Activated CD4-positive, alpha-beta T cell treated with anti-CD3 and anti-CD28 coated beads for 36 hours (primary cell): Measurements from ENCODE around the gene CYLC2. TPM values are rescaled to one million over a fixed set of nuclear protein-coding genes. Genes with fewer than 3 reads are reported as not detected.

Experiments used
- ATAC-seq: fragments of 200-7000 bp; cut with Tn5 transposase; one replicate; pipeline ENCODE4 v1.10.0; 2021; ENCODE audit warnings: mild to moderate bottlenecking, moderate library complexity
- CTCF ChIA-PET: fragments of 350-600 bp; sonication (Branson Sonifier 250); formaldehyde crosslinking; loops from one replicate; lab custom pipeline; 2021; ENCODE audit warnings: antibody characterized with exemption; lab: Charles Lee
- POLR2A ChIA-PET: fragments of 350-600 bp; sonication (Branson Sonifier 250); formaldehyde crosslinking; loops from one replicate; lab custom pipeline; 2021; ENCODE audit warnings: antibody characterized with exemption, inconsistent platforms; lab: Charles Lee
- DNase-seq: peaks from one replicate; pipeline ENCODE4 v3.0.0-alpha.2; 2020
- H3K27ac Mint-ChIP-seq: one replicate; pipeline ENCODE4 v1.8.0; 2021; ENCODE audit warnings: mixed read lengths
- H3K27me3 Mint-ChIP-seq: one replicate; pipeline ENCODE4 v1.8.0; 2021; ENCODE audit warnings: mixed read lengths
- H3K36me3 Mint-ChIP-seq: one replicate; pipeline ENCODE4 v1.8.0; 2021; ENCODE audit warnings: low read depth, mixed read lengths
- H3K4me1 Mint-ChIP-seq: one replicate; pipeline ENCODE4 v1.8.0; 2021; ENCODE audit warnings: mixed read lengths
- H3K4me3 Mint-ChIP-seq: one replicate; pipeline ENCODE4 v1.8.0; 2021; ENCODE audit warnings: mild to moderate bottlenecking, moderate library complexity, mixed read lengths
- H3K9me3 Mint-ChIP-seq: one replicate; pipeline ENCODE4 v1.8.0; 2021; ENCODE audit warnings: low read depth, mixed read lengths
- intact Hi-C, 2 experiments: fragments of 100-400 bp; cut with DNase I in 1 of 2; cut with micrococcal nuclease in 1 of 2; formaldehyde crosslinking; loops; one replicate each; pipeline versions ENCODE4 v1.14.2 to v1.15.1; 2022 to 2024; cut with DNase I, micrococcal nuclease
- total RNA-seq, 2 experiments: library from RNA; stranded (reverse); gene quantifications; one replicate each; pipeline ENCODE4 v1.2.3, GENCODE V29; 2021

The CYLC2 gene, protein sequence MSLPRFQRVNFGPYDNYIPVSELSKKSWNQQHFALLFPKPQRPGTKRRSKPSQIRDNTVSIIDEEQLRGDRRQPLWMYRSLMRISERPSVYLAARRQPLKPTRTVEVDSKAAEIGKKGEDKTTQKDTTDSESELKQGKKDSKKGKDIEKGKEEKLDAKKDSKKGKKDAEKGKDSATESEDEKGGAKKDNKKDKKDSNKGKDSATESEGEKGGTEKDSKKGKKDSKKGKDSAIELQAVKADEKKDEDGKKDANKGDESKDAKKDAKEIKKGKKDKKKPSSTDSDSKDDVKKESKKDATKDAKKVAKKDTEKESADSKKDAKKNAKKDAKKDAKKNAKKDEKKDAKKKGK
- not detected for total RNA-seq

DNA sequence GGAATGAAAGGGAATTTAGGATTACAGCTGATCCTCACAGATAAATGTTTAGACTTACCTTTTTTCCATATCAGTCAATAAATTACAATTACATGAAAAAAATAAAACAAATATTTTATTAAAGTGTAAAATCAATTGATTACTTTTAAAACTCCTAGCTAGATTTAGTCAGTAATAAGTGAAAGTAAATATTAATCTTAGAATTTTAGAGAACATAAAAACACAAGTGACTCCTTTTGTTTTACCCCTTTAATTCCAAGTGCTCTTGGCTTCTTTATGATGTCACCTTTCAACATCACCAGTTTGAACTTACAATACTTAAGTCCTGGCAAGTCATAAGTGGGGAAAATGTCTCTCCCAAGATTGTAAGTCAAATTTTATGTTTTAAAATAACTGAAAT is at the start of gene CYLC2:
Gene CYLC2, plus strand, starts transcription at position 301 of the 400 bp plus-strand sequence. Its CDS starts 48 bp downstream, at position 349.
- Mint-ChIP-seq H3K9me3 (no peaks in the 10 kb centered on the region), H3K4me3 (no peak within 1 kb of the TSS), H3K4me1 (no peaks in the 10 kb centered on the region), H3K27me3 (no peaks in the 10 kb centered on the region), H3K27ac (no peak within 1 kb of the TSS), H3K36me3 (no peaks in the 10 kb centered on the region)
- ChIA-PET POLR2A (no interaction called here), CTCF (interaction anchor here (1.2 kb wide), 1 partner anchor 14 kb away, joined by 3 read pairs; no protein-coding TSS in a partner anchor)
- intact Hi-C loops: no loop called here
- ATAC-seq: no peak
- DNase-seq: no peak

DNA sequence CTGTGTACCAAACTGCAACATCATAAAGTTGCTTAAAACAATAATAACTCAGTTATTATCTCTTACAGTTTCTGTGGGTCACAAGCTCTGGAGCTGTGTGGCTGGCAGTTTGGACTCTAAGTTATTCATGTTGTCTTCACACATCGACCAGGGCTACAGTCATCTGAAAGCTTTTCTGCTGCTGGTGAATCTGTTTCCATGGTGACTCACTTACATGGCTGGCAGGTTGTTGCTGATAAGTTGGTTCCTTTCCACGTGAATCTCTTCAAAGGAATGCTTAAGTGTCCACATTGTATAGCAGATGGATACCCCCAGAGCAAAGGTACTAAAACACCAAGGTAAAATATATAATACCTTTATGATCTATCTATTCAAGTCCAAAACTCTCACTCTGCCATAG is 44.8 kb upstream of the CYLC2 start:
- Mint-ChIP-seq H3K27me3 (no peaks in the 10 kb centered on the region), H3K27ac (no peak overlapping the region), H3K4me3 (no peak overlapping the region), H3K4me1 (no peaks in the 10 kb centered on the region), H3K36me3 (no peaks in the 10 kb centered on the region), H3K9me3 (peaks cover 5% of the 10 kb centered on the region)
- POLR2A ChIA-PET: no interaction called here
- CTCF ChIA-PET: no interaction called here
- ATAC-seq: no peak
- no peak for DNase-seq
- intact Hi-C loops: no loop called here

DNA sequence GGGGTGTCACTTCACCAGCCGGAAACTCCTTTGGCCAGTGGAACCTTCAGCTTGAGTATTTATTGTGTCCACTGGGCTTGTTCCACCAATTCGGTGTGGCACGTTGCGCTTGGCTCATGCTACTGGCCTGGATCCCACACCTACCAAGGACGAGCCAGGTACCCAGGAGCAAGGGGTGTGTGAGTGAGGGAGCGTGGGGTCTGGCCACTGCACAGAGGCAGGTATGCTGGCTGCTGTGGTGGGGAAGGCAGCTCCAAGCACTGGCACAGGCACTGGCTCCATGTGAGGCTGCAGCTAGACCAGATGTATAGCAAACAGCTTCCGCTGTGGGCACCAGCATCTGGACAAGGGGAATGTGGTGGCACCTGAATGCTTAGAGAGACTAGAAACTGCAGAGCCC is 28.1 kb upstream of the CYLC2 start:
- POLR2A ChIA-PET: no interaction called here
- H3K4me1 Mint-ChIP-seq: no peaks in the 10 kb centered on the region

DNA sequence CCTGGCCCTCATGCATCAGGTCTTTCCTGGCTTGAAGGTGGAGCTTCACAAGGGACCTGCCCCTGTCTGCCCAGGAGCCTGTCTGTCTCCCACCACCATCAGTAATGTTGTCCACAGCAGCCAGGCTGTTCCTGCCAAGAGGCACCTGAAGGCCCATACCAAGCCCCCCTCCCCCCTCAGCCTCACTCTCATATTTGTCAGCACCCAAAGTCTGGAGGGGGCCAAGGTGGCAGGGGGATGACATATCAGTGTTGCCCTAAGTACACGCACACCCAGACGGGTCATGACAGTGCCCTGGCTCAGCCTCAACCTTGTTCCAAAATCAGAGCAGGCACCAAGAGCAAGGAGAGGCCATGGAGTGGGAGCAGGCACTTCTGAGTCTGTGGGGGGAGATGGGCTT is 27.2 kb upstream of the CYLC2 start:
- Mint-ChIP-seq H3K4me3 (no peak overlapping the region), H3K27ac (no peak overlapping the region), H3K9me3 (peaks cover 25% of the 10 kb centered on the region), H3K36me3 (peaks cover 2% of the 10 kb centered on the region), H3K4me1 (no peaks in the 10 kb centered on the region), H3K27me3 (no peaks in the 10 kb centered on the region)
- ATAC-seq (no peak), DNase-seq (no peak)
- POLR2A ChIA-PET: no interaction called here
- intact Hi-C loops: no loop called here
- CTCF ChIA-PET: no interaction called here

More for the DNA sequence above, 28.1 kb upstream of the CYLC2 start:
- H3K4me3 Mint-ChIP-seq: no peak overlapping the region
- H3K27me3 Mint-ChIP-seq: no peaks in the 10 kb centered on the region
- intact Hi-C loops: no loop called here
- DNase-seq (no peak), ATAC-seq (no peak)
- peaks cover 22% of the 10 kb centered on the region for H3K9me3 Mint-ChIP-seq
- H3K36me3 Mint-ChIP-seq: peaks cover 2% of the 10 kb centered on the region
- no peak overlapping the region for H3K27ac Mint-ChIP-seq
- CTCF ChIA-PET: no interaction called here

DNA sequence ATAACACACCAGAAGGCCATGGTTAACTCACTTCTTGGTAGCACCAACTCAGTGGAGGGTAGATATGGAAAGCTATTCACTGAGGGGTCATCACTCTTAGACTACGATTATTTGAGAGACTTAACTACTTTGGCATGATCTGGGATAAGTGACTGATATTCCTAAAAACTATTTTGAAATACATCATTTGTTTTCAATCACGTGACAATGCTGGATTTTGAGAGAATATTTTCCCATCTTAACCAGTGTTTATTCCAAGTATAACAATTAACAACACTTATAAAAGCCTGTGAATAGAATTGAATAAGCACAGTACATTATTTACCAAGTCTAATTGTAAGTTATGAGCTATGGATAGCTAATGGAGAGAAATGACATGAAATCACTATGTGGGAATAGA is 22.4 kb upstream of the CYLC2 start:
- Mint-ChIP-seq H3K9me3 (peaks cover 25% of the 10 kb centered on the region), H3K4me3 (no peak overlapping the region), H3K36me3 (peaks cover 2% of the 10 kb centered on the region), H3K4me1 (no peaks in the 10 kb centered on the region), H3K27ac (no peak overlapping the region), H3K27me3 (no peaks in the 10 kb centered on the region)
- no peak for ATAC-seq
- DNase-seq: no peak
- POLR2A ChIA-PET: no interaction called here
- intact Hi-C loops: no loop called here
- CTCF ChIA-PET: no interaction called here

DNA sequence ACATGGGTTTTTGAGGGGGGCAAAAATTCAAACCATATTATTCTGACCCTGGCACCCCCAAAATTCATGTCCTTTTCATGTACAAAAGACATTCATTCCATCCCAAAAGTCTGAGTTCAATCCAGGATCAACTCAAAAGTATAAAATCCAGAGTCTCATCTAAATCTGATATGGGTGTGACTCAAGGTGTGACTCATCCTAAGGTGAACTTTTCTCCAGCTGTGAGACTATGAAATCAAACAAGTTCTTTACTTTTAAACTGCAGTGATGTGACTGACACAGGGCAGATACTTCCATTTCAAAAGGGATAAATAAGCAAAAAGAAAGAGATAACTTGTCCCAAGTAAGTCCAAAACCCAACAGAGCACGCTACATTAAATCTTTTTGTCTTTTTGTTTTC is 20.6 kb upstream of the CYLC2 start:
- CTCF ChIA-PET: no interaction called here
- Mint-ChIP-seq H3K27me3 (no peaks in the 10 kb centered on the region), H3K27ac (no peak overlapping the region), H3K4me3 (no peak overlapping the region), H3K9me3 (peaks cover 18% of the 10 kb centered on the region), H3K36me3 (no peaks in the 10 kb centered on the region), H3K4me1 (no peaks in the 10 kb centered on the region)
- ATAC-seq (no peak), DNase-seq (no peak)
- POLR2A ChIA-PET: no interaction called here
- intact Hi-C loops: no loop called here

DNA sequence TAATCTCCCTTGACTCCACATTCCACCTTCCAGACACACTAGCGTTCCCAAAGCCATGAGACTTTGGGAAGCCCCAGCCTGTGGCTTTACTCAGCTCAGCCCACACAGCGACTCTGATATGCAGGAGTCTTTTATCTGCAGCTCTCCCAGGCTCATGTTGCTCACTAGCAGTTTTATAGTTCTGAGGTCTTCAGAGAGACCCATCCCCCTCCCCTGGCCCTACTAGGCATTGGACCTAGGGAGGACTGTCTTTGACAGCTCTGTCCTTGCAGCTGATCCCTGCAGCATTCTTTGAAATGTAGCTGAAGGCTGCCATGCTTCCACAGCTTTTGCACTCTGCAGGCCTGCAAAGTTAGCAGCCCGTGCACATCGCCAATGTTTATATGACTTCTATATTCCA is 19.9 kb upstream of the CYLC2 start:
- intact Hi-C loops: no loop called here
- no peak overlapping the region for H3K27ac Mint-ChIP-seq
- no peaks in the 10 kb centered on the region for H3K27me3 Mint-ChIP-seq
- CTCF ChIA-PET: no interaction called here
- no peaks in the 10 kb centered on the region for H3K36me3 Mint-ChIP-seq
- no peak for DNase-seq
- H3K9me3 Mint-ChIP-seq: peaks cover 17% of the 10 kb centered on the region
- no peak overlapping the region for H3K4me3 Mint-ChIP-seq
- POLR2A ChIA-PET: no interaction called here
- no peak for ATAC-seq
- H3K4me1 Mint-ChIP-seq: no peaks in the 10 kb centered on the region

DNA sequence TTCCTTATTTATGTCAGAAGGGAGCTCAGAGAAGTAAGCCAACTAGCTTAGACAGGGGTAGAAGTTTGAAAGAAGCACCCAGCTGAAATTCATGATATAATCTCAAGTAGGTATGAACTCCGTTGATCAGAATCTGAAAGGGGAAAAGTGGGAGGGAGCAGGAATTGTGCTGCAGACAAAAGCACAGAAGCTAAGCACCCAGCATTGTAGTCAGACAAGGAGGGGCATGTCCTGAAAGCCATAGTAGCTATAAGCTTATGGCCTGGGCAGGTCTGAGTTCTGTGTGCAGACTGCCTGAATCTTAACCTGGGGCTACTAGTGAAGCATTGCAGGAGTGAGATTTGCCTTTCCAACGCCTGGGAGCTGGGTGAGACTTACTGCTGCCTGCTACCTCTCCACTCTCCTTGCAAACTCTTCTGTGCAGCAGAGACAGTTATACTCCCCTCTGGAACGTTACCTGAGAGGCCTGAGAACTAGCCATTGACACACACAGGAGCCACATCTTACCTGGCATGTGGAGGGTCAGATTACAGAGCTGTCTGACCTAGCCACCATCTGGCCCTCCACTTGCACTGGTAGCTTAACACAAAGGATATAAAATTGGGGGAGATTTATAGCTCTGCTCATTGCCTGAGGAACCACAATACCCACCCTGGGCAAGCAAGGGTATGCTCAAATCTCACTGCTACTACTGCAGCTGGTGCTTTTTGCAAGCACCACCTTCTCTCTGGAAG is 9.8 kb upstream of the CYLC2 start:
- H3K27ac Mint-ChIP-seq: no peak overlapping the region
- ChIA-PET POLR2A (no interaction called here), CTCF (no interaction called here)
- no peaks in the 10 kb centered on the region for H3K36me3 Mint-ChIP-seq
- intact Hi-C loops: no loop called here
- no peaks in the 10 kb centered on the region for H3K4me1 Mint-ChIP-seq
- ATAC-seq (no peak), DNase-seq (no peak)
- H3K4me3 Mint-ChIP-seq: no peak overlapping the region
- H3K27me3 Mint-ChIP-seq: no peaks in the 10 kb centered on the region
- H3K9me3 Mint-ChIP-seq: peaks cover 7% of the 10 kb centered on the region

DNA sequence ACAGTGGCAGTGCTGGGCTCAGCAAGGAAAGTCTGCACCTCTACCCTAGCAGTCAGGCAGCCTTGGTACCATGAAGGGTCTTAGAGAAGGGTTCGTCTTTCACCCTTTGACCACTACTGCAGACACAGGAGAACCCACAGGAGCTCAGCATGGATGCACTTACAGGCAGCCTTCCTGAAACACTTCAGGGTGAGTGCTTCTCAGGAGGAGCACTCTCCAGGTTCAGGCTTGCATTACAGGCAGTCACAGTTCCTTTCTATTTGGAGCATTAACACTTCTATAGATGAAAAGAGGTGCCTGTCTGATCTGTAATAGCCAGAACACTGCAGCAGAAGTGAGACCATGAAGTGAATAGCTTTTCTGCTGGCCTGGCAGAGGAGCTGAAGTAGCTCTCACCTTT is 8.7 kb upstream of the CYLC2 start:
- peaks cover 7% of the 10 kb centered on the region for H3K9me3 Mint-ChIP-seq
- ChIA-PET CTCF (no interaction called here), POLR2A (no interaction called here)
- intact Hi-C loops: no loop called here
- ATAC-seq (no peak), DNase-seq (no peak)
- H3K27ac Mint-ChIP-seq: no peak overlapping the region
- no peaks in the 10 kb centered on the region for H3K36me3 Mint-ChIP-seq
- no peaks in the 10 kb centered on the region for H3K27me3 Mint-ChIP-seq
- no peaks in the 10 kb centered on the region for H3K4me1 Mint-ChIP-seq
- no peak overlapping the region for H3K4me3 Mint-ChIP-seq

DNA sequence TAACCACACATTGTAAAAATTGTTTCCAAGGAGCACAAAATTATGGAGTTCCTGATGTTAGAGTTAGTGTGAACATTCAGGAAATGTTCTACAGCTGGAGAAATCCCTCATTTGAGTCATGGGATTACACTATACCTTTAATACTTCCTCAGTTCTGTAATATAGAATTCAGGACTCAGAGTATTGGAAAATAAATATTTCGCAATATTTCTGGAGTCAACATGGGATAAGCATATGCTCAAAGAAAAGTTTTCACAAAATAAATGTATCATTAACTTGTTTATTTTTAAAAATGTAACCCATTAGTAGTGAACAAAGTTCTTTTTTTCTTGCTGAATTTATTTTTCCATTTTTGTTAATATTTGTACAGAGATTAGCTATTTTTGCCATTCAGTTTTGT is 8.6 kb downstream of the CYLC2 start:
- Mint-ChIP-seq H3K36me3 (no peaks in the 10 kb centered on the region), H3K4me3 (no peak overlapping the region), H3K27me3 (no peaks in the 10 kb centered on the region), H3K9me3 (no peaks in the 10 kb centered on the region), H3K27ac (no peak overlapping the region), H3K4me1 (no peaks in the 10 kb centered on the region)
- ATAC-seq: no peak
- DNase-seq: no peak
- POLR2A ChIA-PET: no interaction called here
- CTCF ChIA-PET: no interaction called here
- intact Hi-C loops: no loop called here

DNA sequence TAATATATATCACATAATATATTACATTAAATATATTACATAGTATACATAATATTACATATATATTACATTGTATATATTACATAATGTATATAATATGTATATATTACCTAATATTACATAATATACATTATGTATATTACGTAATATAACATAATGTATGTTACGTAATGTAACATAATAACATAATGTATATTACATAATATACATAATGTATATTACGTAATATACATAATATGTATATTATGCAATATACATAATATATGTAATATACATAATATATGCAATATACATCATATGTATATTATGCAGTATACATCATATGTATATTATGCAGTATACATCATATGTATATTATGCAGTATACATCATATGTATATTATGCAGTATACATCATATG is 19.1 kb downstream of the CYLC2 start:
- CTCF ChIA-PET: no interaction called here
- Mint-ChIP-seq H3K27ac (no peak overlapping the region), H3K36me3 (no peaks in the 10 kb centered on the region), H3K4me3 (no peak overlapping the region), H3K9me3 (peaks cover 3% of the 10 kb centered on the region), H3K27me3 (no peaks in the 10 kb centered on the region), H3K4me1 (no peaks in the 10 kb centered on the region)
- POLR2A ChIA-PET: no interaction called here
- ATAC-seq (no peak), DNase-seq (no peak)
- intact Hi-C loops: no loop called here

DNA sequence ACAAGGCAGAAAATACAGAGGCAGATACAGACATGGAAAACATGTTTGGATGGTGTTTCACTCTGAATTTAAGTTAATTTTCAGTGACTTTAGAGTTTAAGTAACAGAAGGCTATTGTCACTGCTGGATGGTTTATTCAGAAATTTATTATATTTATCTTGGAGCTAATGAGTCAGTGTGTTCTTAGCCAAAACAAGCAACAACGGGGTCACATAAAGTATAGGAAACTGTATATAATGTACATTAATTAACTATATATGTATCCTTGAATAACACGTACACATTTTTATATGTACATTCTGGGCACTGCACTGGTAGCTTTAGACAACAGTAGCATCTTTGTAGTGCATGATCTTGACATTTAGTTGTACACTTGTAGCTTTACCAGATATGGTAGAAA is 30.7 kb downstream of the CYLC2 start:
- Mint-ChIP-seq H3K4me1 (no peaks in the 10 kb centered on the region), H3K9me3 (peaks cover 7% of the 10 kb centered on the region), H3K27me3 (no peaks in the 10 kb centered on the region), H3K36me3 (no peaks in the 10 kb centered on the region), H3K4me3 (no peak overlapping the region), H3K27ac (no peak overlapping the region)
- no peak for DNase-seq
- POLR2A ChIA-PET: interaction anchor here (0.6 kb wide), 1 partner anchor 481 kb away, joined by 10 read pairs; no protein-coding TSS in a partner anchor
- intact Hi-C loops: no loop called here
- CTCF ChIA-PET: no interaction called here
- ATAC-seq: no peak
